A673 (cell line): ENCODE results near the gene TTBK2. TPM values are rescaled to one million over a fixed set of nuclear protein-coding genes. Genes with fewer than 3 reads are reported as not detected.

Experiments
- BruUV-seq: library from RNA; stranded (reverse); fragments of 400-500 nt; replicated peaks from 2 replicates; lab custom pipeline; 2021; lab: Mats Ljungman, UMichigan
- CTCF ChIA-PET: fragments of 300-600 bp; sonication (Branson Sonifier 250); formaldehyde crosslinking; loops from one replicate; lab custom pipeline; 2022; ENCODE audit warnings: antibody characterized with exemption; lab: Charles Lee
- POLR2A ChIA-PET: fragments of 300-600 bp; sonication (Branson Sonifier 250); formaldehyde crosslinking; loops from one replicate; lab custom pipeline; 2022; ENCODE audit warnings: antibody characterized with exemption; ENCODE audit not compliant: low non-redundant PET; lab: Charles Lee
- DNase-seq: peaks from one replicate; pipeline ENCODE4 v3.0.0-alpha.2; 2015; ENCODE audit warnings: low spot score
- H3K27ac ChIP-seq: fragments of 200-600 bp; sonication (generic); 2 replicates; pipeline ENCODE4 v1.5.1; 2016; ENCODE audit warnings: mixed run types, low read depth, mild to moderate bottlenecking, mixed read lengths, antibody characterized with exemption, low read length; ENCODE audit not compliant: poor library complexity, severe bottlenecking
- H3K27me3 ChIP-seq: fragments of 200-600 bp; sonication (generic); replicated peaks from 2 replicates; pipeline ENCODE4 v1.6.1; 2017; ENCODE audit warnings: mixed run types, low read depth, mild to moderate bottlenecking, mixed read lengths, antibody characterized with exemption, low read length; ENCODE audit not compliant: insufficient read depth, poor library complexity
- H3K36me3 ChIP-seq: fragments of 200-600 bp; sonication (generic); 2 replicates; pipeline ENCODE4 v1.6.1; 2016; ENCODE audit warnings: mixed run types, mild to moderate bottlenecking, mixed read lengths, antibody characterized with exemption, low read length; ENCODE audit not compliant: insufficient read depth, poor library complexity, severe bottlenecking
- H3K4me1 ChIP-seq: fragments of 200-600 bp; sonication (generic); 2 replicates; pipeline ENCODE4 v1.6.1; 2017; ENCODE audit warnings: mixed run types, mild to moderate bottlenecking, mixed read lengths, antibody characterized with exemption, low read length; ENCODE audit not compliant: insufficient read depth, poor library complexity, severe bottlenecking
- H3K4me3 ChIP-seq: fragments of 200-600 bp; sonication (generic); 2 replicates; pipeline ENCODE4 v1.5.1; 2016; ENCODE audit warnings: low read depth, mixed run types, mild to moderate bottlenecking, mixed read lengths, low read length; ENCODE audit not compliant: poor library complexity, severe bottlenecking
- H3K9me3 ChIP-seq: fragments of 200-600 bp; sonication (generic); 2 replicates; pipeline ENCODE4 v1.6.1; 2016; ENCODE audit warnings: mixed run types, low read depth, mild to moderate bottlenecking, mixed read lengths, antibody characterized with exemption, low read length; ENCODE audit not compliant: poor library complexity, severe bottlenecking
- CTCF ChIP-seq: fragments of 300-800, 200-600 bp; sonication (generic); conservative IDR thresholded peaks from 2 replicates; pipeline ENCODE4 v1.5.1; 2017; ENCODE audit warnings: low read depth, mild to moderate bottlenecking, antibody characterized with exemption, low read length, moderate library complexity, mixed read lengths
- EZH2 ChIP-seq: fragments of 200-600 bp; sonication (generic); IDR thresholded peaks from 2 replicates; pipeline ENCODE4 v1.6.1; 2017; ENCODE audit warnings: borderline replicate concordance, low read depth, mild to moderate bottlenecking, mixed read lengths, antibody characterized with exemption, low read length; ENCODE audit not compliant: poor library complexity, severe bottlenecking
- intact Hi-C: fragments of 100-400 bp; cut with micrococcal nuclease; formaldehyde crosslinking; loops from one replicate; pipeline ENCODE4 v1.10.0; 2022; ENCODE audit not compliant: unreplicated experiment
- total RNA-seq: library from RNA; stranded (reverse); gene quantifications from 2 replicates; pipeline ENCODE4 v1.2.3, GENCODE V29; 2021

TTBK2 gene
- total RNA-seq, 1 experiment from 2014 or later: 15.8 TPM

GRCh38 chr15:42836251-42836650 lies 84.3 kb downstream of the TTBK2 start:
- Histone ChIP-seq H3K36me3 (no peaks in the 10 kb centered on the region), H3K4me3 (no peak overlapping the region), H3K9me3 (no peaks in the 10 kb centered on the region), H3K4me1 (no peaks in the 10 kb centered on the region), H3K27ac (no peak overlapping the region), H3K27me3 (no peaks in the 10 kb centered on the region)
- TF ChIP-seq EZH2: no peak
- TF ChIP-seq CTCF: no peak
- intact Hi-C loops: no loop called here
- ChIA-PET POLR2A (no interaction called here), CTCF (no interaction called here)
- no TSS peak for BruUV-seq
- DNase-seq: no peak

- DNase-seq: no peak
- no peak for TF ChIP-seq CTCF
- no peak for TF ChIP-seq EZH2
- no peak overlapping the region for H3K27ac ChIP-seq
- BruUV-seq: no TSS peak
- H3K36me3 ChIP-seq: no peaks in the 10 kb centered on the region
- H3K4me1 ChIP-seq: no peaks in the 10 kb centered on the region
- no peaks in the 10 kb centered on the region for H3K9me3 ChIP-seq
- H3K27me3 ChIP-seq: no peaks in the 10 kb centered on the region
- no peak overlapping the region for H3K4me3 ChIP-seq
- CTCF ChIA-PET: interaction anchor here (0.7 kb wide), 1 partner anchor 400 kb away, joined by 6 read pairs; no protein-coding TSS in a partner anchor
- intact Hi-C loops: no loop called here
- POLR2A ChIA-PET: no interaction called here
Observed at GRCh38 chr15:42832576-42832975, 88.0 kb downstream of the TTBK2 start.

DNA sequence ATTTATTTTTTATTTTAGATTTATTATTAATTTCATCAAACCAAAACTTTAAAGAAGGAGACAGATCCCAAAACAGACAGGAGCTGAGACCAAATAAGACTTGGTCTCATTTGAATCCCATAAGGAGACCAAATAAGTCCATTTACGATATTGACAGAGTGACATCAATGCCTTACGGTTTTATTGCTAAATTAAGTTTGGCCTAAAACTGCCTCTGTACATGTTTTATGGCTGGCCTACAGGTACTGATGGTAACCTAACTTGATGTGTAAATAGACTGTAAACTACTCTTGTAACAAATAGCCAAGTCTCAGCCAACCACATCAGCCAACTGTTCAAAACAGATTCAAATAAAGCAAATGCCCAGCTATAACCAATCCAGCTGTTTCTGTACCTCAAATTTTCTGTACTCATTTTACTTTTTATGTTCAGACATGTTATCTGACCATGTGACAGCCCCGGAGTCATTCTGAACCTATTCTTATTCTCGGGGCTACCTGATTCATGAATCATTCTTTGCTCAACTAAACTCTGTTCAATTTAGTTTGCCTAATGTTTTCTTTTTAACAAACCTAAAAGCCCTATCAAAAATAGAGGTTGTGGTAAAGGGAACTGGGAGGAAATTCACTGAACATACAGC lies 94.2 kb downstream of the TTBK2 start:
- Histone ChIP-seq H3K36me3 (no peaks in the 10 kb centered on the region), H3K4me1 (no peaks in the 10 kb centered on the region), H3K9me3 (no peaks in the 10 kb centered on the region), H3K27me3 (no peaks in the 10 kb centered on the region), H3K27ac (no peak overlapping the region), H3K4me3 (no peak overlapping the region)
- no TSS peak for BruUV-seq
- POLR2A ChIA-PET: no interaction called here
- intact Hi-C loops: no loop called here
- CTCF ChIA-PET: interaction anchor here (0.6 kb wide), 1 partner anchor 47 kb away, joined by 5 read pairs; no protein-coding TSS in a partner anchor
- TF ChIP-seq EZH2: no peak
- no peak for TF ChIP-seq CTCF
- DNase-seq: no peak
